Liver (tissue), 9 donors: ENCODE results near the gene CAVIN1. TPM values are rescaled to one million over a fixed set of nuclear protein-coding genes. Genes with fewer than 3 reads are reported as not detected.

ENCODE experiments used
- DNase-seq: peaks from one replicate; pipeline ENCODE4 v3.0.0-alpha.2; 2017; ENCODE audit warnings: low spot score
- H3K27ac ChIP-seq, 2 donors: one replicate each; pipeline ENCODE4 v1.7.0; 2013; ENCODE audit warnings: inconsistent platforms in 2 of 2, low read length in 2 of 2, control low read depth in 1 of 2, low read depth in 1 of 2, mild to moderate bottlenecking in 1 of 2
- H3K27me3 ChIP-seq, 4 donors: one replicate each; pipeline versions ENCODE4 v1.6.1 to v1.7.0; 2013; ENCODE audit warnings: low read length in 3 of 4, inconsistent platforms in 1 of 4, mild to moderate bottlenecking in 1 of 4, moderate library complexity in 1 of 4; ENCODE audit not compliant: control insufficient read depth in 4 of 4, insufficient read depth in 4 of 4
- H3K36me3 ChIP-seq, 4 donors: one replicate each; pipeline versions ENCODE4 v1.6.1 to v1.7.0; 2013; ENCODE audit warnings: low read length in 3 of 4, mild to moderate bottlenecking in 3 of 4, low read depth in 1 of 4, moderate library complexity in 1 of 4; ENCODE audit not compliant: control insufficient read depth in 4 of 4, insufficient read depth in 3 of 4
- H3K4me1 ChIP-seq, 4 donors: one replicate each; pipeline versions ENCODE4 v1.6.1 to v1.7.0; 2013; ENCODE audit warnings: low read length in 3 of 4, mild to moderate bottlenecking in 3 of 4, moderate library complexity in 1 of 4; ENCODE audit not compliant: control insufficient read depth in 4 of 4, insufficient read depth in 4 of 4
- H3K4me3 ChIP-seq, 3 donors: one replicate each; pipeline versions ENCODE4 v1.6.1 to v1.7.0; 2013; ENCODE audit warnings: low read length in 3 of 3, control low read depth in 1 of 3, low read depth in 1 of 3, mild to moderate bottlenecking in 1 of 3
- H3K9ac ChIP-seq, 2 donors: one replicate each; pipeline ENCODE4 v1.7.0; 2013; ENCODE audit warnings: low read length in 2 of 2, mild to moderate bottlenecking in 2 of 2, moderate library complexity in 2 of 2, control low read depth in 1 of 2, low read depth in 1 of 2
- H3K9me3 ChIP-seq, 4 donors: one replicate each; pipeline versions ENCODE4 v1.6.1 to v1.7.0; 2013; ENCODE audit warnings: low read length in 3 of 4; ENCODE audit not compliant: control insufficient read depth in 4 of 4
- EGR1 ChIP-seq, 2 donors: IDR thresholded peaks; 2 replicates each; pipeline ENCODE4 v1.6.1; 2016 to 2018; ENCODE audit warnings: antibody characterized with exemption in 2 of 2, low read depth in 2 of 2
- FOXA2 ChIP-seq: IDR thresholded peaks from 2 replicates; pipeline ENCODE4 v1.6.1; 2016; ENCODE audit warnings: antibody characterized with exemption
- GABPA ChIP-seq, 2 donors: IDR thresholded peaks in 1 of 2; conservative IDR thresholded peaks in 1 of 2; 2 replicates each; pipeline ENCODE4 v1.6.1; 2016; ENCODE audit warnings: antibody characterized with exemption in 2 of 2, mild to moderate bottlenecking in 1 of 2, moderate library complexity in 1 of 2
- HNF4A ChIP-seq, 2 donors: conservative IDR thresholded peaks; 2 replicates each; pipeline ENCODE4 v1.6.1; 2016; ENCODE audit warnings: antibody characterized with exemption in 2 of 2, mild to moderate bottlenecking in 2 of 2
- HNF4G ChIP-seq: IDR thresholded peaks from 2 replicates; pipeline ENCODE4 v1.6.1; 2016; ENCODE audit warnings: antibody characterized with exemption
- JUND ChIP-seq, 2 donors: IDR thresholded peaks; 2 replicates each; pipeline ENCODE4 v1.6.1; 2016; ENCODE audit warnings: antibody characterized with exemption in 2 of 2
- NR2F2 ChIP-seq: IDR thresholded peaks from 2 replicates; pipeline ENCODE4 v1.6.1; 2016; ENCODE audit warnings: antibody characterized with exemption
- RAD21 ChIP-seq, 2 donors: IDR thresholded peaks; 2 replicates each; pipeline ENCODE4 v1.6.1; 2016; ENCODE audit warnings: antibody characterized with exemption in 2 of 2, mild to moderate bottlenecking in 2 of 2
- RXRA ChIP-seq, 2 donors: IDR thresholded peaks; 2 replicates each; pipeline ENCODE4 v1.6.1; 2017 to 2018; ENCODE audit warnings: antibody characterized with exemption in 2 of 2, mild to moderate bottlenecking in 1 of 2
- SP1 ChIP-seq: IDR thresholded peaks from 2 replicates; pipeline ENCODE4 v1.6.1; 2018; ENCODE audit warnings: antibody characterized with exemption, mild to moderate bottlenecking
- ZBTB33 ChIP-seq: IDR thresholded peaks from 2 replicates; pipeline ENCODE4 v1.6.1; 2016; ENCODE audit warnings: antibody characterized with exemption
- WGBS: extraction: QIAGEN DNeasy Blood & Tissue Kit; methylation state at CpG from one replicate; pipeline ENCODE4 v1.1.7; 2013; 5-methylcytosine and 5-hydroxymethylcytosine counted together
- polyA plus RNA-seq, 2 donors: library from polyadenylated mRNA; stranded (reverse) in 1 of 2; unstranded in 1 of 2; fragments of 200-250 nt in 1 of 2; fragments of >200 nt in 1 of 2; fragmentation: Nextera tagmentation in 1 of 2; extraction: Ambion mirVana in 1 of 2; gene quantifications; one replicate each; pipeline versions ENCODE4 v1.2.1 to v1.2.3, GENCODE V29; 2013 to 2015
- total RNA-seq, 2 donors: library from RNA; depleted of rRNA; stranded (reverse); fragments of >200 nt; gene quantifications; one replicate each; pipeline ENCODE4 v1.2.3, GENCODE V29; 2014
- TF ChIP-seq, protein P1 (sequence below): IDR thresholded peaks from 2 replicates; pipeline ENCODE4 v1.6.1; 2016; ENCODE audit warnings: antibody characterized with exemption, mild to moderate bottlenecking
- TF ChIP-seq, protein P2 (sequence below): IDR thresholded peaks from 2 replicates; pipeline ENCODE4 v1.6.1; 2016; ENCODE audit warnings: antibody characterized with exemption
- TF ChIP-seq, protein P3 (sequence below): fragments of 150-350 bp; IDR thresholded peaks from 2 replicates; pipeline ENCODE4 v1.5.1; 2017; ENCODE audit warnings: improper control_type of control experiment, low read depth, low read length; ENCODE audit not compliant: missing input control
- donor health status: healthy.
- donor health status: healthy.
- donor health status: healthy.
- donor health status: healthy.
- donor health status: healthy.

Gene CAVIN1
- total and polyA plus RNA-seq, 4 donors, result 6.5 to 27.0 (median 14.4) TPM

GRCh38 chr17:42429726-42430447, 6.8 kb upstream of the CAVIN1 start:
- H3K4me3 ChIP-seq, result no peak overlapping the region
- H3K4me1 ChIP-seq, result peaks cover 0 to 6% (median 3%) of the 10 kb centered on the region in 4 donors
- no peaks in the 10 kb centered on the region for H3K36me3 ChIP-seq
- DNase-seq, result no peak
- TF ChIP-seq, protein P1, sequence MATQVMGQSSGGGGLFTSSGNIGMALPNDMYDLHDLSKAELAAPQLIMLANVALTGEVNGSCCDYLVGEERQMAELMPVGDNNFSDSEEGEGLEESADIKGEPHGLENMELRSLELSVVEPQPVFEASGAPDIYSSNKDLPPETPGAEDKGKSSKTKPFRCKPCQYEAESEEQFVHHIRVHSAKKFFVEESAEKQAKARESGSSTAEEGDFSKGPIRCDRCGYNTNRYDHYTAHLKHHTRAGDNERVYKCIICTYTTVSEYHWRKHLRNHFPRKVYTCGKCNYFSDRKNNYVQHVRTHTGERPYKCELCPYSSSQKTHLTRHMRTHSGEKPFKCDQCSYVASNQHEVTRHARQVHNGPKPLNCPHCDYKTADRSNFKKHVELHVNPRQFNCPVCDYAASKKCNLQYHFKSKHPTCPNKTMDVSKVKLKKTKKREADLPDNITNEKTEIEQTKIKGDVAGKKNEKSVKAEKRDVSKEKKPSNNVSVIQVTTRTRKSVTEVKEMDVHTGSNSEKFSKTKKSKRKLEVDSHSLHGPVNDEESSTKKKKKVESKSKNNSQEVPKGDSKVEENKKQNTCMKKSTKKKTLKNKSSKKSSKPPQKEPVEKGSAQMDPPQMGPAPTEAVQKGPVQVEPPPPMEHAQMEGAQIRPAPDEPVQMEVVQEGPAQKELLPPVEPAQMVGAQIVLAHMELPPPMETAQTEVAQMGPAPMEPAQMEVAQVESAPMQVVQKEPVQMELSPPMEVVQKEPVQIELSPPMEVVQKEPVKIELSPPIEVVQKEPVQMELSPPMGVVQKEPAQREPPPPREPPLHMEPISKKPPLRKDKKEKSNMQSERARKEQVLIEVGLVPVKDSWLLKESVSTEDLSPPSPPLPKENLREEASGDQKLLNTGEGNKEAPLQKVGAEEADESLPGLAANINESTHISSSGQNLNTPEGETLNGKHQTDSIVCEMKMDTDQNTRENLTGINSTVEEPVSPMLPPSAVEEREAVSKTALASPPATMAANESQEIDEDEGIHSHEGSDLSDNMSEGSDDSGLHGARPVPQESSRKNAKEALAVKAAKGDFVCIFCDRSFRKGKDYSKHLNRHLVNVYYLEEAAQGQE, result no peak
- no peak for TF ChIP-seq SP1
- no peak for TF ChIP-seq RXRA (IDR thresholded peaks at IDR 0.05)
- TF ChIP-seq, protein P2, sequence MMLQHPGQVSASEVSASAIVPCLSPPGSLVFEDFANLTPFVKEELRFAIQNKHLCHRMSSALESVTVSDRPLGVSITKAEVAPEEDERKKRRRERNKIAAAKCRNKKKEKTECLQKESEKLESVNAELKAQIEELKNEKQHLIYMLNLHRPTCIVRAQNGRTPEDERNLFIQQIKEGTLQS, result no peak
- no peak for TF ChIP-seq HNF4G
- no peak for TF ChIP-seq NR2F2
- no peak for TF ChIP-seq GABPA (IDR thresholded peaks at IDR 0.05 in 1 of 2, conservative IDR thresholded peaks at IDR 0.05 in 1 of 2)
- no peak for TF ChIP-seq EGR1 (IDR thresholded peaks at IDR 0.05; ENCODE audit: low read depth in 2 of 2)
- no peak for TF ChIP-seq ZBTB33
- TF ChIP-seq, protein P3, sequence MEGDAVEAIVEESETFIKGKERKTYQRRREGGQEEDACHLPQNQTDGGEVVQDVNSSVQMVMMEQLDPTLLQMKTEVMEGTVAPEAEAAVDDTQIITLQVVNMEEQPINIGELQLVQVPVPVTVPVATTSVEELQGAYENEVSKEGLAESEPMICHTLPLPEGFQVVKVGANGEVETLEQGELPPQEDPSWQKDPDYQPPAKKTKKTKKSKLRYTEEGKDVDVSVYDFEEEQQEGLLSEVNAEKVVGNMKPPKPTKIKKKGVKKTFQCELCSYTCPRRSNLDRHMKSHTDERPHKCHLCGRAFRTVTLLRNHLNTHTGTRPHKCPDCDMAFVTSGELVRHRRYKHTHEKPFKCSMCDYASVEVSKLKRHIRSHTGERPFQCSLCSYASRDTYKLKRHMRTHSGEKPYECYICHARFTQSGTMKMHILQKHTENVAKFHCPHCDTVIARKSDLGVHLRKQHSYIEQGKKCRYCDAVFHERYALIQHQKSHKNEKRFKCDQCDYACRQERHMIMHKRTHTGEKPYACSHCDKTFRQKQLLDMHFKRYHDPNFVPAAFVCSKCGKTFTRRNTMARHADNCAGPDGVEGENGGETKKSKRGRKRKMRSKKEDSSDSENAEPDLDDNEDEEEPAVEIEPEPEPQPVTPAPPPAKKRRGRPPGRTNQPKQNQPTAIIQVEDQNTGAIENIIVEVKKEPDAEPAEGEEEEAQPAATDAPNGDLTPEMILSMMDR, result no peak
- TF ChIP-seq FOXA2, result no peak
- no peak for TF ChIP-seq HNF4A (conservative IDR thresholded peaks at IDR 0.05)
- TF ChIP-seq JUND (IDR thresholded peaks at IDR 0.05), result no peak
- TF ChIP-seq RAD21 (IDR thresholded peaks at IDR 0.05), result no peak
- no peak overlapping the region for H3K27ac ChIP-seq
- no peaks in the 10 kb centered on the region for H3K27me3 ChIP-seq
- H3K9ac ChIP-seq, result no peak overlapping the region
- 64% methylated on average over 3 of the region's 3 CpGs for WGBS
- no peaks in the 10 kb centered on the region for H3K9me3 ChIP-seq
